Cardiac muscle cell (in vitro differentiated cells and primary cell): Measurements from ENCODE around the gene CEP126. TPM values are rescaled to one million over a fixed set of nuclear protein-coding genes. Genes with fewer than 3 reads are reported as not detected.

ENCODE experiments used
- DNase-seq, 2 donors: peaks; one replicate each; pipeline versions ENCODE4 v3.0.0 to v3.0.0-alpha.2; 2010 to 2017; ENCODE audit warnings: low read depth in 1 of 2, low spot score in 1 of 2
- H3K27ac ChIP-seq: fragments of 200-600 bp; sonication (generic); 2 replicates; pipeline ENCODE4 v1.5.1; 2016
- H3K27me3 ChIP-seq: fragments of 200-600 bp; sonication (generic); 2 replicates; pipeline ENCODE4 v1.6.0; 2016; ENCODE audit warnings: control low read depth
- H3K36me3 ChIP-seq: fragments of 200-600 bp; sonication (generic); 2 replicates; pipeline ENCODE4 v1.5.1; 2016; ENCODE audit warnings: control low read depth
- H3K4me1 ChIP-seq: fragments of 200-600 bp; sonication (generic); 2 replicates; pipeline ENCODE4 v1.8.1; 2017; ENCODE audit warnings: low read depth, mild to moderate bottlenecking, mixed run types
- H3K4me3 ChIP-seq: fragments of 200-600 bp; sonication (generic); 2 replicates; pipeline ENCODE4 v1.5.1; 2016; ENCODE audit warnings: mild to moderate bottlenecking
- H3K9me3 ChIP-seq: fragments of 200-600 bp; sonication (generic); 2 replicates; pipeline ENCODE4 v1.5.1; 2017; ENCODE audit warnings: low read depth, mild to moderate bottlenecking, control low read depth
- CTCF ChIP-seq: IDR thresholded peaks from 2 replicates; pipeline ENCODE4 v1.5.1; 2012; ENCODE audit warnings: low read depth, mild to moderate bottlenecking, low read length
- polyA plus RNA-seq: library from polyadenylated mRNA; unstranded; fragments of >200 nt; fragmentation: Nextera tagmentation; extraction: Ambion mirVana; gene quantifications from 2 replicates; pipeline ENCODE4 v1.2.1, GENCODE V29; 2016
- total RNA-seq: library from RNA; depleted of rRNA; stranded (reverse); fragments of >200 nt; gene quantifications from 2 replicates; pipeline ENCODE4 v1.2.3, GENCODE V29; 2016

The CEP126 gene
- total and polyA plus RNA-seq, 2 experiments from 2014 or later, result 1.2 to 1.5 TPM

- DNase-seq, result peak; percentile 33 to 83
- peak; percentile 63 for TF ChIP-seq CTCF
- Histone ChIP-seq H3K36me3 (no peaks in the 10 kb centered on the region), H3K4me3 (no peak overlapping the region), H3K27ac (no peak overlapping the region), H3K9me3 (no peaks in the 10 kb centered on the region), H3K4me1 (no peaks in the 10 kb centered on the region), H3K27me3 (no peaks in the 10 kb centered on the region)
Observed at GRCh38 chr11:101880222-101880621, 34.6 kb upstream of the CEP126 start.

GRCh38 chr11:101881586-101881985 lies 33.2 kb upstream of the CEP126 start:
- Histone ChIP-seq H3K36me3 (no peaks in the 10 kb centered on the region), H3K4me1 (no peaks in the 10 kb centered on the region), H3K27ac (no peak overlapping the region), H3K9me3 (no peaks in the 10 kb centered on the region), H3K27me3 (no peaks in the 10 kb centered on the region), H3K4me3 (no peak overlapping the region)
- DNase-seq, result no peak
- TF ChIP-seq CTCF, result no peak

- Histone ChIP-seq H3K4me3 (no peak overlapping the region), H3K27ac (no peak overlapping the region), H3K4me1 (no peaks in the 10 kb centered on the region), H3K27me3 (no peaks in the 10 kb centered on the region), H3K36me3 (no peaks in the 10 kb centered on the region), H3K9me3 (no peaks in the 10 kb centered on the region)
- no peak for DNase-seq
- TF ChIP-seq CTCF, result no peak
Observed at GRCh38 chr11:101885631-101886030, 29.2 kb upstream of the CEP126 start.

- TF ChIP-seq CTCF, result no peak
- no peaks in the 10 kb centered on the region for H3K4me1 ChIP-seq
- no peak for DNase-seq
- no peaks in the 10 kb centered on the region for H3K36me3 ChIP-seq
- H3K4me3 ChIP-seq, result no peak overlapping the region
- H3K27ac ChIP-seq, result no peak overlapping the region
- no peaks in the 10 kb centered on the region for H3K9me3 ChIP-seq
- H3K27me3 ChIP-seq, result no peaks in the 10 kb centered on the region
Observed at GRCh38 chr11:101889767-101890166, 25.0 kb upstream of the CEP126 start.

GRCh38 chr11:101894505-101894904 lies 20.3 kb upstream of the CEP126 start:
- Histone ChIP-seq H3K36me3 (no peaks in the 10 kb centered on the region), H3K27me3 (no peaks in the 10 kb centered on the region), H3K9me3 (no peaks in the 10 kb centered on the region), H3K4me1 (no peaks in the 10 kb centered on the region), H3K27ac (no peak overlapping the region), H3K4me3 (no peak overlapping the region)
- DNase-seq, result no peak
- TF ChIP-seq CTCF, result no peak

DNA sequence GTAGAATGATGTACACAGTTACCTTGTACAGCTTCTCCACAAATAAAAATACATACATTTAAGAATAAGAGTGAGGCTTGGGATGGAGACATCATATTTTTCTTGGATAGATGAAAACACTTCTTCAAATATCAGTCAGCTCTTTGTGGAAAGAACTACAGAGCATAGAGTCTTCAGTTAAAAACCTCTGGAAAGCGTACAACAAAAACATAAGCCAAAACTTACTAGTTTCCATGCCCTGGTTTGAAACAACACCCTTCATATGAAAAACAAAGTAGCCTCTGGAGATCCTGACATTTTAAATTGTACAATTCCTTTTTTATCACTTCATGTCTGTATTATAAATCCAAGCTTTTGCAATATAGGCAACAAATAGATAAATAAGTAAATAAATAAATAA lies 7.0 kb upstream of the CEP126 start:
- H3K9me3 ChIP-seq, result no peaks in the 10 kb centered on the region
- no peaks in the 10 kb centered on the region for H3K27me3 ChIP-seq
- no peak for DNase-seq
- no peak overlapping the region for H3K27ac ChIP-seq
- H3K4me3 ChIP-seq, result no peak overlapping the region
- no peaks in the 10 kb centered on the region for H3K4me1 ChIP-seq
- no peak for TF ChIP-seq CTCF
- no peaks in the 10 kb centered on the region for H3K36me3 ChIP-seq
